K562 (cell line): ENCODE measurements around the gene NOS2.

ENCODE experiments used
- BMI1 ChIP-seq: fragments of 150-350 bp; IDR thresholded peaks from 2 replicates; pipeline ENCODE4 v1.6.1; 2014; ENCODE audit warnings: low read length
- ELF2 ChIP-seq: fragments of 250-450 bp; sonication (Bioruptor Pico); IDR thresholded peaks from 2 replicates; pipeline ENCODE4 v1.5.0; 2021; ENCODE audit warnings: mild to moderate bottlenecking
- EP300 ChIP-seq: IDR thresholded peaks from 2 replicates; pipeline ENCODE4 v1.6.1; 2012; ENCODE audit warnings: low read length, improper control_type of control experiment
- EZH2 ChIP-seq: IDR thresholded peaks from 2 replicates; pipeline ENCODE4 v1.6.1; 2012; ENCODE audit warnings: low read depth, mild to moderate bottlenecking, inconsistent platforms, low read length, borderline replicate concordance
- HOMEZ ChIP-seq: fragments of 250-450 bp; sonication (Bioruptor Pico); IDR thresholded peaks from 2 replicates; pipeline ENCODE4 v1.4.0; 2020; ENCODE audit warnings: mild to moderate bottlenecking, moderate library complexity
- POLR2A ChIP-seq: fragments of 450-650 bp; conservative IDR thresholded peaks from 2 replicates; pipeline ENCODE4 v1.6.1; 2016
- SAFB2 ChIP-seq: fragments of 200-400 bp; formaldehyde crosslinking; IDR thresholded peaks from 2 replicates; pipeline ENCODE4 v1.6.1; 2018; ENCODE audit warnings: borderline replicate concordance, low read length, low read depth, moderate library complexity; ENCODE audit not compliant: severe bottlenecking
- SMARCC2 ChIP-seq: fragments of 450-650 bp; IDR thresholded peaks from 2 replicates; pipeline ENCODE4 v1.6.1; 2017; ENCODE audit warnings: antibody characterized with exemption, moderate library complexity, mild to moderate bottlenecking, low read depth
- SP2 ChIP-seq: IDR thresholded peaks from 2 replicates; pipeline ENCODE4 v1.6.1; 2011; ENCODE audit warnings: mild to moderate bottlenecking, low read depth, low read length, moderate library complexity; ENCODE audit not compliant: poor library complexity, severe bottlenecking; ENCODE audit errors: extremely low read depth
- YY1 ChIP-seq, 3 experiments: IDR thresholded peaks; 2 replicates each; pipeline ENCODE4 v1.6.1; 2011; ENCODE audit warnings: low read length in 2 of 3, mild to moderate bottlenecking in 2 of 3, moderate library complexity in 2 of 3, borderline replicate concordance in 1 of 3, control low read depth in 1 of 3, low read depth in 1 of 3; ENCODE audit not compliant: insufficient read depth in 3 of 3, insufficient replicate concordance in 2 of 3, control insufficient read depth in 1 of 3, insufficient read length in 1 of 3; ENCODE audit errors: extremely low read depth in 1 of 3
- ZKSCAN1 ChIP-seq: fragments of 150-350 bp; IDR thresholded peaks from 2 replicates; pipeline ENCODE4 v1.6.1; 2016; ENCODE audit warnings: low read depth, low read length
- ZNF134 ChIP-seq: fragments of 250-450 bp; sonication (Bioruptor Pico); conservative IDR thresholded peaks from 2 replicates; pipeline ENCODE4 v1.4.0; 2020
- ZNF780A ChIP-seq: fragments of 250-450 bp; sonication (Bioruptor Pico); IDR thresholded peaks from 2 replicates; pipeline ENCODE4 v1.5.0; 2021; ENCODE audit warnings: mild to moderate bottlenecking
- TF ChIP-seq, protein P1 (sequence below): fragments of 450-650 bp; IDR thresholded peaks from 2 replicates; pipeline ENCODE4 v1.6.1; 2016; ENCODE audit warnings: missing biosample characterization, missing genetic modification characterization

- TF ChIP-seq POLR2A: no peak
- TF ChIP-seq, protein P1, sequence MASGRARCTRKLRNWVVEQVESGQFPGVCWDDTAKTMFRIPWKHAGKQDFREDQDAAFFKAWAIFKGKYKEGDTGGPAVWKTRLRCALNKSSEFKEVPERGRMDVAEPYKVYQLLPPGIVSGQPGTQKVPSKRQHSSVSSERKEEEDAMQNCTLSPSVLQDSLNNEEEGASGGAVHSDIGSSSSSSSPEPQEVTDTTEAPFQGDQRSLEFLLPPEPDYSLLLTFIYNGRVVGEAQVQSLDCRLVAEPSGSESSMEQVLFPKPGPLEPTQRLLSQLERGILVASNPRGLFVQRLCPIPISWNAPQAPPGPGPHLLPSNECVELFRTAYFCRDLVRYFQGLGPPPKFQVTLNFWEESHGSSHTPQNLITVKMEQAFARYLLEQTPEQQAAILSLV (tag): no peak
- TF ChIP-seq SMARCC2: no peak
- no peak for TF ChIP-seq ZKSCAN1
- TF ChIP-seq ELF2 (CRISPR knock-in tag): no peak
- no peak for TF ChIP-seq SAFB2
- no peak for TF ChIP-seq EP300
- TF ChIP-seq SP2: no peak
- no peak for TF ChIP-seq EZH2
- no peak for TF ChIP-seq ZNF780A (CRISPR knock-in tag)
- TF ChIP-seq ZNF134: no peak
- TF ChIP-seq YY1 (IDR thresholded peaks at IDR 0.05; ENCODE audit: borderline replicate concordance in 1 of 3, control insufficient read depth in 1 of 3, extremely low read depth in 1 of 3, insufficient read depth in 3 of 3, insufficient read length in 1 of 3, insufficient replicate concordance in 2 of 3, low read depth in 1 of 3, low read length in 2 of 3): no peak
- no peak for TF ChIP-seq BMI1
- no peak for TF ChIP-seq HOMEZ (CRISPR knock-in tag)
These were observed 21.0 kb upstream of the NOS2 start for GRCh38 chr17:27821318-27821717.
